Measurements from ENCODE around the gene SMC6. TPM values are rescaled to one million over a fixed set of nuclear protein-coding genes. Genes with fewer than 3 reads are reported as not detected.

SMC6 gene
- total RNA-seq, 1 donor from 2014 or later, result 13.9 TPM

GRCh38 chr2:17771956-17772355, 18.3 kb upstream of the SMC6 start:
- DNase-seq (ENCODE audit: low spot score), result no peak
- intact Hi-C loops (cut with DNase I), result no loop called here

- intact Hi-C loops (cut with DNase I), result no loop called here
- no peak for DNase-seq (ENCODE audit: low spot score)
Observed at GRCh38 chr2:17768894-17769293, 15.3 kb upstream of the SMC6 start.

DNA sequence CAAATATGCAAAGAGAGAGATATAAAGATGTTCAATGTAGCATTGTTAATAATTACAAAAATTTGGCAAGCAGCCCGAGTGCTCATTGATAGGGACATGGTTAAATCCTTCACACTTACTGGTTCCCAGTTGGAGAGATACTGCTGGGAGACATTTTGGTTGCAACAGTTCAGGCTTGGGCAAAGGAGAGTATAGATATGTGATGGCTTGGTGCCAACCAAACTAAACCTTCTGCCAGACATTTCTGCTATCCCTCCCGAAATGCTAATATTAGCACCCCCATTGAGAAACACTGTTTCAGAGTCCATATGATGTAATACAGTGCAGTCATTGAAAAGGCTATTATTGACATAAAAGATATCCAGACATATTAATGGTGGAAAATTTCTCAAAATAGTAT, 11.8 kb upstream of the SMC6 start:
- DNase-seq (ENCODE audit: low spot score), result no peak
- intact Hi-C loops (cut with DNase I), result no loop called here

- intact Hi-C loops (cut with DNase I), result no loop called here
- no peak for DNase-seq (ENCODE audit: low spot score)
Observed at GRCh38 chr2:17763641-17764333, 10.2 kb upstream of the SMC6 start.

- DNase-seq (ENCODE audit: low spot score), result no peak
- intact Hi-C loops (cut with DNase I), result no loop called here
Observed at GRCh38 chr2:17762451-17762850, 8.8 kb upstream of the SMC6 start.

DNA sequence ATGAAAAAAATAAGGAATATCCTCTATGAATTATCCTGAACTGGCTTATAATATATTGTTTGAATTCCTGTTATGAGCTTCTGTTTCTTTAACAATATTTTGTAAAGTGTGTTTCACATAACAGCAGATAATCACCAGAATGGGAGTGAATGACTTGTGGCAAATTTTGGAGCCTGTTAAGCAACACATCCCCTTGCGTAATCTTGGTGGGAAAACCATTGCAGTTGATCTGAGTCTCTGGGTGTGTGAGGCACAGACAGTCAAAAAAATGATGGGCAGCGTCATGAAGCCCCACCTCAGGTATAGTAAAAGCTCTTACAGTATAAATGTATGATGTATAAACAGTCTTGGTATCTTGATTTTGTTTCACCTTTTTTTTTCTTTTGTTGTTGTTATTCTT, 6.2 kb upstream of the SMC6 start:
- no peak for DNase-seq (ENCODE audit: low spot score)
- intact Hi-C loops (cut with DNase I), result no loop called here

- intact Hi-C loops (cut with DNase I), result no loop called here
- DNase-seq (ENCODE audit: low spot score), result no peak
Observed at GRCh38 chr2:17758118-17758517, 4.5 kb upstream of the SMC6 start.

DNA sequence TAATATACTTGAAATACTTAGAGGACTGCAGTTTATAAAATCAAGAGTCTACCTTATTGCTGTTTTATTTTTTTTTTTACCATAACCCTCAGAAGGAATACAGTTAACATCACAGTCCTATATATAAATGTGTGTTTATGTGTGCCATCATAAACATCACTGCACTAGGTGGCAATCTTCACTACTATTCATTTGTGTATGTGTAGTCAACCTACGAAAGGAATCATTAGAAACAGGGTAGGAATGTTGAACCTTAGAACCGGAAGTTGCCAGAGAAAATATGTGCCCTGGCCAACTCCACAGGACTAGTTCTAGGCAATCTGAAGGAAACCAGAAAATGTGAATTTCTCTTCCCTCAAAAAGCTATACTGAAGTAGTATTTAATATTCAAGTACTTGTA, 3.7 kb upstream of the SMC6 start:
- intact Hi-C loops (cut with DNase I), result no loop called here
- no peak for DNase-seq (ENCODE audit: low spot score)

- intact Hi-C loops (cut with DNase I), result no loop called here
- DNase-seq (ENCODE audit: low spot score), result no peak
Observed at GRCh38 chr2:17756668-17757067, 3.1 kb upstream of the SMC6 start.

DNA sequence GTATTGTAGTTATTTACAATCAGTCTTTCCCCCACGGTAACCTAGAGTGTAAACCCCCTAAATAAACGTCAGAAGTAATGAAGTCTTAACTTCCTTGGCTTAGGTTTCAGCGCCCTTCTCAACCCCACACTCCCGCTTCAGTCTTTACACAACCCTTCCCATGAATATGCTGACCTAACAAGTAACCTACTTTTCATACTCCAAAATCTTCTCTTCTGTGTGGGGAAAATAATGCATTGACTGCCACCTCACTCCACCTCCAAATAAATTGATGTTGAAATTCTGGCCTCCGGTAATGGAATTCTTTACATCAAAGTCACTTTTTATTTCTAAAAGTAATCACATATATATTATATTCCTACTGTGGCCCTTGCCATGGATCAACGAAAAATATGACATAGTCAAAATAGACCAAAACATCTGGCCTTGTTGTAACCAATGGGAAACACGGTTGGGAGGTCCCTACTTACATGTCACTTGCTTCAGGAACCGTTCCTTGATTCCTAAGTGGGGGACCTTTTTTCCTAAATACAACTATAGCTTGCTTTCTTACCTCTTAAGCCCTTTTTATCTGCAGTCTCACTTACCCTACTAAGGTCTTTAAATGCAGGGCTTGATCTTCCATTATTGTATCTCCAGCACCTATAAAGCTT, 1.3 kb upstream of the SMC6 start:
- DNase-seq (ENCODE audit: low spot score), result no peak
- intact Hi-C loops (cut with DNase I), result loop anchor here (5.0 kb wide), 1 partner anchor 67 kb away; no protein-coding TSS in a partner anchor

GRCh38 chr2:17752892-17753802, 463 bp downstream of the SMC6 start:
- DNase-seq (ENCODE audit: low spot score), result peak; percentile 77
- intact Hi-C loops (cut with DNase I), result loop anchor here (5.0 kb wide), 1 partner anchor 69 kb away; no protein-coding TSS in a partner anchor

DNA sequence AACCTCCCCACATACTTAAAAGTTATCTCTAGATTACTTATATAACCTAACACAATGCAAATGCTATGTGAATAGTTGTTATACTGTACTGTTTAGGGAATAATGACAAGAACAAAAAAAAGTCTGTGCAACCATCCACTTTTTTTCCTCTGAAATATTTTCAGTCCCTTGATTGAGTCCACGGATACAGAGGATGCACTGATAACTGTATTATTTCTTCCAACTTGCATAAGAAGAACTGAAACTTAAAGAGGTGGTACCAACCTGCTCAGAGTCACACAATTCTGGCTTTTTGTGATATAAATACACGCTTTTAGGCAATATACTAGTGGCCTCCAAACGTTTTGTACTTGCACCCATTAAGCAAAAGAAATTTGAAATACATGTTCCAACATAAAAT, 1.4 kb downstream of the SMC6 start:
- no peak for DNase-seq (ENCODE audit: low spot score)
- intact Hi-C loops (cut with DNase I), result loop anchor here (5.0 kb wide), 1 partner anchor 70 kb away; no protein-coding TSS in a partner anchor

- intact Hi-C loops (cut with DNase I), result loop anchor here (5.0 kb wide), 1 partner anchor 72 kb away; no protein-coding TSS in a partner anchor
- no peak for DNase-seq (ENCODE audit: low spot score)
Observed at GRCh38 chr2:17749753-17750438, 3.7 kb downstream of the SMC6 start.

DNA sequence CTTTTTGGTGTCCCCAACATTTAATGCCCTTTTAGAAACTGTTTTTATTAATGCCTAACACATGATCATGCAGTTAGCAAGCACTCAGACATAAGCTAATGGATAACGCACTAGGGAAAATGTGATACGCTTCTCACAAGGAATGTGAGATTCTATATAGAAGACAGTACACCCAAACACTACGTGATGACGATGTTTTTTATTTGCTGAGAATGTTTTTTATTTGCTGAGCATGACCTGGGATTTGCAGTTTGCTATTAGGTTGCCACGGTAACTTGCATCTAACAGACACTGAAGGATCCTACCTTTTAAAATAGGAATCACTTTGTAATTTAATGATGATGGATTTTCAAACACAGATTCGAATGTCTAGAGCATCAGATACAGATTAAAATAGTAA, 4.9 kb downstream of the SMC6 start:
- intact Hi-C loops (cut with DNase I), result no loop called here
- no peak for DNase-seq (ENCODE audit: low spot score)

DNA sequence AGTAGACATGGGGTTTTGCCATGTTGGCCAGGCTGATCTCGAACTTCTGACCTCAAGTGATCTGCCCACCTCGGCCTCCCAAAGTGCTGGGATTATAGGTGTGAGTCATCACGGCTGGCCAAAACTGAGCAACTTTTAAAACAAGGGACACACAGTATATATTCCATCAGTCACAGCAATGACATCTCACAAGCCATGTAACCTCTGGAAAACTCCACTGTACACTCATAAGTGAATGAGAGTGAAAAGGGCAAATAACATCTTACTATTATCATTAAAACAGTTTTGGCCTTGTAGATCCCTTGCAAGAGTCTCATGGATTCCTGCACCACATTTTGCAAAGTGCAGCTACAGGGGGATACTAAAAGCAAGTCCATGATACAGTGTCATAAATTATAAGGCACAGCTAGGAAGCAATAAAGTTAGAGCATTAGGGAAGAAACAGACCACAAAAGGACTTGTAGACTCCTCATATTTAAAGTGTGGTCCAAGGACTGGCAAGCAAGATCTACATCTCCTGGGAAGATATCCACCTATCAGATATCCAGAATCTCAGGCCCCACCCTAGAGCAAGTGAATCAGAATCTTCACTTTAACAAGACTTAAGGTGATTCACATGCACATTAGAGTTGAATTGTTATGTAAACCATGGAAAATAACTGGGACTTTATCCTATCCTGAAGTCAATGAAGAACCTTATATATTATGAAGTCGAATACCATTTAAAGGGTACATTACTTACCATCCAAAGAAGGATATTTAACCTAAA, 5.7 kb downstream of the SMC6 start:
- no peak for DNase-seq (ENCODE audit: low spot score)
- intact Hi-C loops (cut with DNase I), result no loop called here

GRCh38 chr2:17740203-17740602, 13.4 kb downstream of the SMC6 start:
- intact Hi-C loops (cut with DNase I), result no loop called here
- DNase-seq (ENCODE audit: low spot score), result no peak

GRCh38 chr2:17736989-17737388, 16.6 kb downstream of the SMC6 start:
- no peak for DNase-seq (ENCODE audit: low spot score)
- intact Hi-C loops (cut with DNase I), result no loop called here

GRCh38 chr2:17735864-17736263, 17.7 kb downstream of the SMC6 start:
- no peak for DNase-seq (ENCODE audit: low spot score)
- intact Hi-C loops (cut with DNase I), result no loop called here

GRCh38 chr2:17733599-17733998, 20.0 kb downstream of the SMC6 start:
- no peak for DNase-seq (ENCODE audit: low spot score)
- intact Hi-C loops (cut with DNase I), result no loop called here

All from cardiac septum (tissue), 1 donor.